NCI-H748 (cell line): ENCODE measurements around the gene DLG1.
A peak's percentile ranks its signal among the peaks of the same experiment; 100 is the strongest.

Experiments used
- DNase-seq: peaks from one replicate; lab custom pipeline; 2025; ENCODE audit not compliant: unreplicated experiment; lab: John Stamatoyannopoulos, UW

Gene DLG1

GRCh38 chr3:197320582-197320981 lies 22.2 kb upstream of the DLG1 start:
- DNase-seq: no peak

DNA sequence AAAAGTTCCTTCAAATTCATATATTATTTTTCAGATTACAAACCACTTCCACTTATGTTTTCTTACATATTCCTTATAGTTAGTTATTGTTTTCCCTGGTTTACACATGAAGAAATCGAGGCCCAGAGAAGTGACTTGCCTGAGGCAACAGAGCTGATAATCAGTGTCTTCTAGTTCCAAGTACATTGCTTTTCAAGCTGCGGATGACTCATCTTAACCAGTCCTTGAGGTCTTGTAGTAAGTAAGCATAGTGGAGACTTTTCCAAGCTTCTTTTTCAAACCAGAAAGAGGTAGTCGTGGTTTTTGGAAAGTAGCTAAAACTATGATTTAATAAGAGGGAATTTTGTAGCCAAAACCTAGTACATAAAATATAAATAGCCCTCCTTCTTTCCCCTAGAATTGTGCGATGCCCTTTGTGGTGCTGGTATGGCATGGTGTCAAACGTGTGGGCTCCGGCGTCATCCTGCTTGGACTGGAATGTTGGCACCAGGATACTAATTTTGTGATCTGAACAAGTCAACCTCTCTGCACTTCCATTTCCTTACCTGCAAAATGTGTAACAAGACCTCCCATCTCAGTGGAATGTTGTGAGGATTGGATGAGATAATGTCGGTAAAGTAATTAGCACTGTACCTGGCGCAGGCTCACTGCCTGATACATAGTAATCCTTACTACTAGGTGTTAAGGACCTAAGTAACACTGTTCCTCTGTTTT lies 19.0 kb upstream of the DLG1 start:
- DNase-seq: no peak

- no peak for DNase-seq
These were observed 14.0 kb upstream of the DLG1 start for GRCh38 chr3:197312431-197312830.

- DNase-seq: no peak
These were observed 13.2 kb upstream of the DLG1 start for GRCh38 chr3:197311591-197311990.

GRCh38 chr3:197309528-197310361 lies 11.3 kb upstream of the DLG1 start:
- no peak for DNase-seq

DNA sequence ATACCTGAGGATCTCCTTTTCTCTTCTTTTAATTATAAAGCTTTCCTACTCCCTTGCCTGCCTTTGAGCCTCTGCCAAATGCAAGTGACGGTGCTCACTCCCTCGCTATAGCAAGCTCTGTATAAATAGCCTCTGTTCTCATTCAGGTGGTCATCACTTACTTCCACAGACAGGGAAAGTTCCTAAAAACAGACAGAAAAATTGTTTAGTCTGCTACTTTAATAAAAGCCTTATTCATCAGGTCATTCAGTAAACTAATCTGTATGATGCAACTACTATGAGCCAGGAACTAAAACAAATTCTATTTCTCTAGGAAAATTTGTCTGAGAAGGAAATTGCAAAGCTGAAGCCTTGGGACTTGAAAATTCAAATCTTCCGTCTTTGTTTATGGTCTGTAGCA lies 10.2 kb upstream of the DLG1 start:
- DNase-seq: no peak

GRCh38 chr3:197306374-197307086 lies 8.1 kb upstream of the DLG1 start:
- no peak for DNase-seq

DNA sequence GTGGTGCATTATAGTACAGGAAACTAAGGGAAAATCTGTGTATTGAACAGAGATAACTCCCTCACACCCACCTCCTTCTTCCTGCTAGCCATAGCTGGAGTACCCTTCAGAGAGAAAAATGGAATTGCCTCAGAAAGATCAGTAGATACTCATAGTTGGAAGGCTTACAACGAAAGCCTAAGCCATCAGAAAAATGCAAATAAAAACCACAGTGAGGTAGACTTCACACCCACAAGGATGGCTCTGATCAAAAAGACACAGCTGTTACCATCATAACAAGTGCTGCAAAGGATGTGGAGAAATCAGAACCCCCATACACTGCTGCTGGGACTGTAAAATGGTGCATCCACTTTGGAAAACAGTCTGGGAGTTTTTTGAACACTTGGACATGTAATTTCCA lies 7.4 kb upstream of the DLG1 start:
- DNase-seq: no peak

- no peak for DNase-seq
These were observed 5.0 kb upstream of the DLG1 start for GRCh38 chr3:197303452-197303851.

- no peak for DNase-seq
These were observed 4.4 kb upstream of the DLG1 start for GRCh38 chr3:197302696-197303341.

- no peak for DNase-seq
These were observed 3.6 kb upstream of the DLG1 start for GRCh38 chr3:197302033-197302432.

- no peak for DNase-seq
These were observed 1.9 kb upstream of the DLG1 start for GRCh38 chr3:197300361-197300760.

DNA sequence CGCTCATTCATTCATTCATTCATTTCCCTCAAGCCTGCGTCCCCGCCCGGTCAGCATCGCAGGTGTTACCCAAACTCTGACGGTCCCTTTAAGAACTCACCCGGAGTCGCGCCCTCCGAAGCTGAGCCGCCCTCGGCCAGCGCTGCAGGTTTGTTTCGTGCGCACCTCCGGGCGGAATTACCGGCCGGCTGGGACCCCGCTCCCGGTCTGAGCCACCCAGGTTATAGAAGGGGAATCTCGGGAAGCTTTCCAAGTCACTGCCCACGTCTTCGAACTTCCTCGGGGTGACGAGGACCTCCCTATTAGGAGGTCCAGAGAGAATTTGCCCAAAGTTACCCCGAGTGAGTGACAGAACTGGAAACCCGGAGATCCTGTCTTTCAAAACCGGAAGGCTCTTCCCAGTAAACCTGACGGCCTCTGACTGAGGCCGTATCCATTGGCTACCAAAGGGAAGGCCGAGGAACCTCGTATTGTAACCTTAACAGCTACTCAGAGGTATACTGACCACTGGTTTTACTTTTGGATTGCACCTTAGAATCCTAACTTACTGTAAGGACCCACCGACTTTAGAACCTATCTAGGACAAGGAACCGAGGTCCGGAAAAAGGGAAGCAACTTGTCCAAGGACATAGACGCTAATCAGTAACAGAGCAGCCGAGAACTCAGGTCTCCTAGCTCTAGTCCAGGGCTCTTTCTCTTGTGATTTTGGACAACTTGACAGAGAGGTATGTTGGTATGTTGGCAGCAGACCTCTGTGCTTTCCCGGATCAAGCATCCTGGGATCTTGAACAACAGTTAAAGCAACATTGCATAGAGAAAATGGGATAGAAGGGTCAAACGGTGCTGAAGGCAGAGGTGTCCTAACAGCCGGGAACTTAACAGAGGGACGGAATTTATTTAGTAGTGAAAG lies 788 bp upstream of the DLG1 start:
- DNase-seq: peak; percentile 71

DNA sequence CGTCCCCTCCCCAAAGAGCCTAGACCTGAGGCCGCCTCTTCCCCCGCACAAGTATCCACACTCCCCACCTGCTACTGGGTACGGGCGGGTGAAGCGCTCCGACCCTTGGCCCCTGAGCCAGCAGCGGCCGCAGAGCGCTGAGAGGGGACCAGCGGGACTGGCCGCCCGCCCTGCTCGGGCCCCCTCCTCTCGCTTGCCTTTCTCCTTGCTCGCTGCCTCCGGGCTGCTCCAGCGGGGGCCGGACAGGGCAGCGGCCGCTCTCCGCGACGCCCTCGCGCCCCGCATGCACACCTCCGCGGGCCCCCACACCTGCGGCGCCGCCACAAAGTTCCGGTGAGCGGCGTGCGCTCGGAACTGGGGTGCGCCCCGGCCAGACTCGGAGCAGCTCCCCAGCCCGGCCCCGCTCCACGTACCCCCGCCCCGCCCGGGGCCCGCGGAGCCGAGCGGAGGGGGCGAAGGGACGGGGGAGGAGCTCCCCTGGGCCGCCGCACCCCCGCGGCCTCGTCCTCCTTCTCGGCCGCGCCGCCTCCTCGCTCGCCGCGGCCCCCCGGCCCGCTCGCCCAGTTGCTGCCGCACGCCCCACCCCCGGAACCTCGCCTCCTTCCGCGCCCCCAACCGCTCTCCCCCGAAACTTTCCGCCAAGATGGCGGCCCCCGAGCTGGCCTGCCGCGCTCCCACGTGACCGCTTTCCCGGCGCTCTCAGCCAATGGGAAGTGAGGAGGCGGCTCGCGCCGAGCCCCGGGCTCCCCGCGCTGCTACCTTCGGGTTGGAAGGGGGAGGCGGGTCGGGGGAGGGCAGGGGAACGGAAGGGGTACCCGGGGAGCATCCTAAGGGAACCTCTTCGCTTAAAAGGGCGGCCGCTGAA lies 704 bp downstream of the DLG1 start:
- peak; percentile 88 for DNase-seq

DNA sequence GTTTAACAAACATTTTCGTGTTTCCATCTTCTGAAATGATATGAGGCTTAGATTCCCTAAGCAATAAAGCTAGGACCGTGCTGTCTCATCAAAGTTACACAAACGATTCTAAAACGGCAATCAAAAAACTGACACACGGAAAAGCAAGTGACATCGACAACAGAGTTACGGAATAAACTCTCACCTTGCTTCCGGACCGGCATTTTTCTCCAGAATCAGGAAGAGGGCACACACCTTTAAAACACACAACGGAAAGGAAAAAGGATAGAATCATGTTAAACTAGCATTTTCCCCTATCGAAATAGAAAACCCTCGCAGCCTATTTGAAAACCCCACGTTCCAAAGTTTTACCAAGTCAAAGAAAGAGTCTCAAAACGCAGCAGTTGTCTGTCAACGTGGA lies 1.4 kb downstream of the DLG1 start:
- no peak for DNase-seq

DNA sequence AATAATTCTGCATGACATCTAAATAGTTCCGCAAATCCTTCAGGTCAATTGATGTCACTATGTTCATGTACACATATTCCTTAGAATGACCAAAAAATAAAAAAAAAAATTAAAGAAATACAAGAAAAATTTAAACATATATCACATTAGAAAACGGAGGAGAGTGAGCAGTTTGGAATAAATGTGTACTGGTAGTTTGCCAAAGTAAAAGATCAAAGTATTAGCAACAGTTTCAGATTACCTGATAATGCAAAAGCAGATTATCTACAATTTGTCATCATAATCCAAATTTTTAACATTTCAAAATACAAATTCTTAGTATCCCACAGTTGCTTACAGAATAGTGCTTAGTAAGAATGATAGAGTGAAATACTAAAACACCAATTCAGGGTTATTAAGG lies 1.9 kb downstream of the DLG1 start:
- DNase-seq: no peak

- no peak for DNase-seq
These were observed 2.5 kb downstream of the DLG1 start for GRCh38 chr3:197295871-197296270.

GRCh38 chr3:197293605-197294237 lies 4.7 kb downstream of the DLG1 start:
- DNase-seq: no peak

DNA sequence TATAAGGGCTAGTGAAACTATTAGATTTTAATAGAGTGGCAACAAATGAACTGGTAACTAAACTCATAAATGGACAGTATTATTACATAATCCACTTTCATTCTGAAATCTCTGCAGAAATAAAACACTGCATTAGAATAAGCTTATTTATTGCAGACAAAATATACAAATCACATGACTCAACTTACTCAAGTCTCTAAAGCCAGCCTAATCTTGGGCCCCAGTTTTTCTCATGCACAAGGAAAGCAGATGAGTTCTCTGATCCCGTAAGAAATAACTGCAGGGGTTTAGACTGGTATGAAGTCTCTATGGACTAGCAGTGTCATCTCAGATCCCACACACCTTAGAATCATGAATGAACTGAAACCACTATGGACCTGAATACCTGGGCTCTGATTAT lies 5.8 kb downstream of the DLG1 start:
- no peak for DNase-seq
